ENCODE measurements around the gene NFILZ.

- TF ChIP-seq CTCF (conservative IDR thresholded peaks at IDR 0.05 in 1 of 2, IDR thresholded peaks at IDR 0.05 in 1 of 2; ENCODE audit: extremely low read depth in 1 of 2, insufficient read depth in 1 of 2, low read depth in 1 of 2, low read length in 2 of 2) (no peak), EZH2 (IDR thresholded peaks at IDR 0.05; ENCODE audit: borderline replicate concordance, low read length) (no peak)
These were observed 24.9 kb downstream of the NFILZ start for GRCh38 chr19:8655340-8655709.
